MG63 (cell line): Measurements from ENCODE around the gene UBE4B. TPM values are rescaled to one million over a fixed set of nuclear protein-coding genes. Genes with fewer than 3 reads are reported as not detected.
A peak's percentile ranks its signal among the peaks of the same experiment; 100 is the strongest.
"Not testable (repeated sequence)": the region's sequence is repeated elsewhere in the genome, so short reads cannot be mapped to it uniquely, and the experiment has no call there.

ENCODE experiments used
- DNase-seq: peaks from one replicate; pipeline ENCODE4 v3.0.0-alpha.2; 2020
- H3K27me3 ChIP-seq: fragments of 250-450 bp; sonication (Bioruptor Pico); 2 replicates; pipeline ENCODE4 v1.5.1; 2020; ENCODE audit warnings: mild to moderate bottlenecking, moderate library complexity
- H3K36me3 ChIP-seq: fragments of 250-450 bp; sonication (Bioruptor Pico); 2 replicates; pipeline ENCODE4 v1.5.1; 2020; ENCODE audit warnings: mild to moderate bottlenecking, moderate library complexity
- H3K4me3 ChIP-seq: fragments of 250-450 bp; sonication (Bioruptor Pico); 2 replicates; pipeline ENCODE4 v1.5.1; 2020; ENCODE audit warnings: mild to moderate bottlenecking, moderate library complexity
- H3K9me3 ChIP-seq: fragments of 250-450 bp; sonication (Bioruptor Pico); 2 replicates; pipeline ENCODE4 v1.5.1; 2020; ENCODE audit warnings: mild to moderate bottlenecking, moderate library complexity
- total RNA-seq: library from RNA; depleted of rRNA; stranded (reverse); fragments of >200 nt; shearing (Covaris generic); gene quantifications from 2 replicates; pipeline ENCODE4 v1.2.3, GENCODE V29; 2014; ENCODE audit warnings: low replicate concordance

Gene UBE4B
- total RNA-seq, 1 experiment from 2014 or later = 13.5 TPM

DNA sequence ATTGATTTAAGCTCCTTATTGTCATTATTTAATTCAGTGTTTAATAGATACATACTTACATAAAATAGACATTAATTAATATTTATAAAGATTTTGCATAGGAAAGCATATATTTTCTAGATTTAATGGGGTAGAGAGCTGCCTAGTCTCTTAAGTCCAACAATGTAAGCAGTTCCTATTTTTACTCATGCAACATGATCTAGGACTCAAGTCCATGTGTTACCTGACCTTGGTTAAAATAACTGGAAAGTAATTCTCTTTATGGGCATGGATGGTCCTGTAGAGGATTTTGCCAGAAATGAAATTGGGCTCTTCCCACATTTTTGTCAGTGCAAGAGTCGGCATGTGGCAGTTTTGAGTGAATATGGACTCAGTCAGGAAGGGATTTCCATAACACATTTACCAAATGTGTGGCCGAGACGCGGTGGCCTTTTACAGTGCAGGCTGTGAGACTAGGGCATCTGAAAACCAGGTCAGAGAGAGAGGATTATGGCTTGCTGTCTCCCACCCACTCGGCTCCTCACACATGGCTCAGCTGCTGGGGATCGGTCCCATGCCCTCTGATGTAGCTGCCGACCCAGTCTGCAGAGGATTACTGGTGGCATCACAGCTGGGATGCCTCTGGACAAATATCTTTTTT is 171.4 kb downstream of the UBE4B start:
- H3K36me3 ChIP-seq = no peaks in the 10 kb centered on the region
- H3K27me3 ChIP-seq = no peaks in the 10 kb centered on the region
- no peaks in the 10 kb centered on the region for H3K9me3 ChIP-seq
- no peak for DNase-seq
- no peak overlapping the region for H3K4me3 ChIP-seq

DNA sequence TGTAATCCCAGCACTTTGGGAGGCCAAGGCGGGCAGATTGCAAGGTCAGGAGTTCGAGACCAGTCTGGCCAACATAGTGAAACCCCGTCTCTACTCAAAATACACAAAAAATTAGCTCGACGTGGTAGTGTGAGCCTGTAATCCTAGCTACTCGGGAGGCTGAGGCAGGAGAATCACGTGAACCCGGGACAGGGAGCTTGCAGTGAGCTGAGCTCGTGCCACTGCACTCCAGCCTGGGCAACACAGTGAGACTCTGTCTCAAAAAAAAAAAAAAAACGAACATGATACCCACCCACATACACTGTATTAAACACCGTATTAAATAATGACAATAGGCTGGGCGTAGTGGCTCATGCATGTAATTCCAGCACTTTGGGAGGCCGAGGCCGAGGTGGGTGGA is 172.4 kb downstream of the UBE4B start:
- not testable (repeated sequence) for H3K36me3 ChIP-seq, H3K27me3 ChIP-seq, DNase-seq, H3K9me3 ChIP-seq, H3K4me3 ChIP-seq

DNA sequence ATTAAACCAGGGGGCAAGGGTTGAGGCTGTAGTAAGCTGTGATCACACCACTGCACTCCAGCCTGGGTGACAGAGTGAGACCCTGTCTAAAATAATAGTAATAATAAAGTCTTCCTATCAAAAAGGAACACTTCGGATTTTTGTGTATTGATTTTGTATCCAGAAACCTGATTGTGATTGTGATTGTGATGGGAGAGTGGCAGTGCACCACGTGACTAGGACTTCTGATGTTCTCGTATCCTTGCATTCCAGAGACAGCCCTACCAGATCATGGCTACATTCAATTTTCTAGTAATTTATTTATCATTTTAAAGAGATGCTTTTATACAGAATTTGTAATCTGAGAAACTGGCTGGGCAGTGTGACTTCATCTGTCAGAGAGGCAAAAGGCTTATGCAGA is 175.1 kb downstream of the UBE4B start:
- no peaks in the 10 kb centered on the region for H3K9me3 ChIP-seq
- no peaks in the 10 kb centered on the region for H3K27me3 ChIP-seq
- peaks cover 7% of the 10 kb centered on the region; the same call in 1 of the 2 replicates for H3K36me3 ChIP-seq
- H3K4me3 ChIP-seq = no peak overlapping the region
- DNase-seq = no peak

DNA sequence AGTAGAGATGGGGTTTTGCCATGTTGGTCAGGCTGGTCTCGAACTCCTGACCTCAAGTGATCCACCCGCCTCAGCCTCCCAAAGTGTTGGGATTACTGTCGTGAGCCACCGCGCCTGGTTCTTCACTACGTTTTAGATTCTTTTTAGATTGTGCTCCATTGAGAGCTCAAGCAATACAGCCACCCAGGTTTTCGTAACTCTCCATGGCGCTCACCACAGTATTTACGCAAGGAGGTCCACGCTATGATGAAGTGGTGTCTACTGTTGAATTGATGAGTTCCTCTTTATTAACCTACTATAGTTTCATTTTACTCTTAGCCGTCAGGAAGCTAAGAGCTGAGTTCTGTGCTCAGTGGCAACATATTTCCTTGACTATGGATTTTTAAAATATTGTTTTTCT is 175.8 kb downstream of the UBE4B start:
- no peaks in the 10 kb centered on the region for H3K27me3 ChIP-seq
- DNase-seq = no peak
- no peaks in the 10 kb centered on the region for H3K9me3 ChIP-seq
- no peak overlapping the region for H3K4me3 ChIP-seq
- H3K36me3 ChIP-seq = peaks cover 7% of the 10 kb centered on the region; the same call in 1 of the 2 replicates

DNA sequence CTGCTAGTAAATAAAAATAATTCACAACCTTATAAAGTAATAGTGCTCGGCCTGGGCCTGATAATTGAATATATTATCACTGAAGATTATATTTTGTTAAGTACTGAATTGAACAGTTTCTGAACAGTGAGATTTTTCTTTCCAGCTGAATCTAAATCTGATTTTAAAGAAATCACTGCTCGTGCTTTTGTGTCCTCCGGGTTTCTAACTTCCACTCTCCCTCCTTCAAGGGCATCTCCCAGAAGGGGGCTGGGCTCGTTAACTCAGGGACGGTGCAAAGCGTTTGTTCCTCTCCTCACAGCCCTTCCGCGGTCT is 176.8 kb downstream of the UBE4B start:
- Histone ChIP-seq H3K27me3 (no peaks in the 10 kb centered on the region), H3K36me3 (peaks cover 7% of the 10 kb centered on the region; the same call in 1 of the 2 replicates), H3K4me3 (peak overlapping the region; percentile 80), H3K9me3 (no peaks in the 10 kb centered on the region)
- DNase-seq = no peak

DNA sequence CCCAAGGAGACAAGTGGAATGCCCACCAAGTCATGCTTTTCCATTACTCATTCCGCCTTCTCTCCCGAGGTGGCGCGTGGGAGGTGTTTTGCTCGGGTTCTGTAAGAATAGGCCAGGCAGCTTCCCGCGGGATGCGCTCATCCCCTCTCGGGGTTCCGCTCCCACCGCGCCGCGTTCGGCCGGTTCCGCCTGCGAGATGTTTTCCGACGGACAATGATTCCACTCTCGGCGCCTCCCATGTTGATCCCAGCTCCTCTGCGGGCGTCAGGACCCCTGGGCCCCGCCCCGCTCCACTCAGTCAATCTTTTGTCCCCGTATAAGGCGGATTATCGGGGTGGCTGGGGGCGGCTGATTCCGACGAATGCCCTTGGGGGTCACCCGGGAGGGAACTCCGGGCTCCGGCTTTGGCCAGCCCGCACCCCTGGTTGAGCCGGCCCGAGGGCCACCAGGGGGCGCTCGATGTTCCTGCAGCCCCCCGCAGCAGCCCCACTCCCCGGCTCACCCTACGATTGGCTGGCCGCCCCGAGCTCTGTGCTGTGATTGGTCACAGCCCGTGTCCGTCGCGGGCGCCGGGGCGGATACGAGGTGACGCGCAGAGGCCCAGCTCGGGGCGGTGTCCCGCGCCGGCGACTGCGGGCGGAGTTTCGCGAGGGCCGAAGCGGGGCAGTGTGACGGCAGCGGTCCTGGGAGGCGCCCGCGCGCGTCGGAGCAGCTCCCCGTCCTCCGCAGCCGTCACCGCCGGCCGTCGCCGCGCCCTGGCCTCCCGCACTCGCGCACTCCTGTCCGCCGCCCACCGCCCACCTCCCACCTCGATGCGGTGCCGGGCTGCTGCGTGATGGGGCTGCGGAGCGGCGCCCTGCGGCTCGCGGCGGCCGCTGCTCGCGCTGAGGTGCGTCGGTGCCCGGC is 177.4 kb downstream of the UBE4B start, which contains the start of gene KIF1B:
TSS of gene KIF1B (plus strand) at position 666 of the 906 bp plus-strand sequence. CDS start 21,759 bp downstream, outside the sequence.
- peak; percentile 98 for DNase-seq

DNA sequence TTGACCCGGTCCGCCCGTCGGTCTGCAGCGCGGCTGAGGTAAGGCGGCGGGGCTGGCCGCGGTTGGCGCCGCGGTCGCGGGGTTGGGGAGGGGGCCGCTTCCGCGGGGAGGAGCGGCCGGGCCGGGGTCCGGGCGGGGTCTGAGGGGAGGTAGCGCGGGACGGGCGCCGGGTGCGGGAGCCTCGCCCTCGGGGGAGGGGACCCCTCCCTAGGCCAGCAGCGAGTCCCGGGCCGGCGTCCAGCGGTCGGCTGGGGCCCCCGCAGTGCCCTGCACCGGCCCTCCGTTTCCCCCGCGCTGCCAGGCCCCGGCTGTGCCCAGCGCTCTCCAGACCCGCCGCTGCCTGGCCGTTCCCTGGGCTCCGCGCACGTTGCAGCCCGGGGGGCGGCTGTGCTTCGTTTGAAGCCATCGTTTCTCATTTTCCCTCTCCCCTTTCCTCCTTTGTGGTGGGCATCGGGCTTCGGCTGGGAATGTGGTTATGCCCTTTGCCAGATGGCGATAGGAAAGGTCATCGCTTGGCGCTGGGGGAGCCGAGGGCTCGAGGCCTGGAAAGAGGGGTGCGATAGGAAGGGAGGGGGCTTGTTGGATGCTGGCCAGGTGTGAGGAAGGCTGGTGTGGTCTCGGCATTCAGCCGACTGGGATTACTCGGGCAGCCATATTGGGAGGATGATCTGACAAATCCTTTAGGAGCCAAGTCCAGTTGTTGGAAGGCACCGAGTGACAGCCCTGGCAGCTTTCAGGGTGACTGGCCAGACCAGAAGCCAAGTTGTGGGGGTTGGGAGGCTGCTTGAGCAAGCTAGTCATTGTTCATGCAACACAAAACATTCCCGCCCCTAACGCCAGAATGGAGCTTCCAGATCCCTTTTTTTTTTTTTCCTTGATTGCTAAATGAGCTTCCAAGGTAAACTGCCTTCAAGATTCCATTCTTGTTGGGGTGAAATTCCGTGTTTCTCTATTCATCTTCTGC is 178.4 kb downstream of the UBE4B start:
- Histone ChIP-seq H3K36me3 (peaks cover 7% of the 10 kb centered on the region; the same call in 1 of the 2 replicates), H3K4me3 (peak overlapping the region; percentile 80)
- peak; percentile 98 for DNase-seq

More for the DNA sequence above, 177.4 kb downstream of the UBE4B start, which contains the start of gene KIF1B:
- Histone ChIP-seq H3K4me3 (peak within 1 kb of the TSS; percentile 80), H3K27me3 (no peaks in the 10 kb centered on the region), H3K9me3 (no peaks in the 10 kb centered on the region), H3K36me3 (peaks cover 7% of the 10 kb centered on the region; the same call in 1 of the 2 replicates)

DNA sequence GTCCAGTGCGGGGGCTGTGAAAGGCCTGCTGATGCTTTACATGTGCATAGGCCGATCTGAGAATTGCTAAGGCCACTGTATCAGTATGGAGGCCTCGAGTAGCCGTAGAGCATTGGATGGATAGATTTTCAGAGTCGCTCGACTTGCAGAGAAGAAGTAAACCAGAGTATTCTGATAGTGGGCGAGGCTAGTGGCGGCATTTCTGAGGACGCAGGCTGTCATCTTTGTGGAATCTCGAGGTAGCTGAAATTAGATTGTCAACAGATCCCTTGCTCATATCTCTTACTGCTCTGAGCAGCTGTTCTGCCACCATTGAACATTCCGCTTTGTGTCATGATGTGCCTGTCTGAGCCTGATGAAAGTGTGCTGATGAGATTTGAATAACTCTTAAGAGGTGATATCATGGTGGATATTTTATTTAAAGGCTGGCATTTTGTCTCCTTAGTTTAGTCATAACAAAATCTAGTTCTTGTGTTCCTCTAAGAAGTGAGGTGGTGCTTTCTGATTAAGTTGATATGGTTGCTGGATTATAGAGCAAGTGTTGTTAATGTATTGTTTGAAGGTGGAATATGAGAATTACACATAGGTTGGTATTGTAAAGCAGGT is 179.2 kb downstream of the UBE4B start:
- DNase-seq = no peak
- Histone ChIP-seq H3K9me3 (no peaks in the 10 kb centered on the region), H3K36me3 (peaks cover 7% of the 10 kb centered on the region; the same call in 1 of the 2 replicates), H3K27me3 (no peaks in the 10 kb centered on the region), H3K4me3 (peak overlapping the region; percentile 80)

More for the DNA sequence above, 178.4 kb downstream of the UBE4B start:
- no peaks in the 10 kb centered on the region for H3K27me3 ChIP-seq
- no peaks in the 10 kb centered on the region for H3K9me3 ChIP-seq

DNA sequence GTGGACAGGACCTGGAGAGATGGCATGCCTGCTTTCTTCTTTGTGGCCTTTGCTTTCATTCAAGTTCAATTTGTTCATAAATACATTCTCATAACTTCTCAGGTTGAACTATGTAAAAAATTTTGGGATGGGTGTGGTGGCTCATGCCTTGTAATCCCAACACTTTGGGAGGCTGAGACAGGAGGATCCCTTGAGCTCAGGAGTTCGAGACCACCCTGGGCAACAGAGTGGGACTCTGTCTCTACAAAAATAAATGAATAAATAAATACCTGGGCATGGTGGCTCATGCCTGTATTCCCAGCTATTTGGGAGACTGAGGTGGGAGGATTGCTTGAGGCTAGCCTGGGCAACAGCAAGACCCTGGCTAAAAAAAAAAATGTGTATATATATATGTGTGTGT is 179.7 kb downstream of the UBE4B start:
- no peak for DNase-seq
- no peaks in the 10 kb centered on the region for H3K9me3 ChIP-seq
- H3K27me3 ChIP-seq = no peaks in the 10 kb centered on the region
- H3K4me3 ChIP-seq = peak overlapping the region; percentile 80
- peaks cover 7% of the 10 kb centered on the region; the same call in 1 of the 2 replicates for H3K36me3 ChIP-seq

DNA sequence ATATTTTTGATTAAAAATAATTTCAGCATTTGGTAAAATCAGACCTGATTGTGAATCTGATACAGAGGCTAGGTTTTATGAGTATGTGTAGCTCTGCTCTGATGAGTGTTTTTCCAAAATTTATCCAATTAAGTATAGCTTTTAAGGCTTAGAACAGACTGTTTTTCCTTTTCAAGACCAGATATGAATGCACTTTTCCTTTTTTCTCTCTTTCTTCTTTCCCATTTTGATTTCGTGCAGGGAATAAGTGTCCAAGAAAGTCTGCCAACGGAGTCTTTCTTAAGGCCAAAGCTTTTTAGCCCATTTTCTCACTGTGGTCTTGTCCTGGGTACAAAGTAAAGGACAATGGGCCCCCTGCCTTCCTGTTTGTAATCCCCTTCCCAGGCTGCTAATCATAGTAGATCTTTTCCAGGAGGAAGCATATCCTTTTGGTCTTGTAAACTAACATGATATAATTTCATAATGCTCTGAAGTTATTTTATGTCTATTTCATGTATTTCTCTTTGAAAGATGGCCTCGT is 180.5 kb downstream of the UBE4B start:
- 0 out of 2 replicates have a peak overlapping the region, but pooled peaks have one; percentile 2 for H3K4me3 ChIP-seq
- DNase-seq = no peak
- no peaks in the 10 kb centered on the region for H3K27me3 ChIP-seq
- H3K36me3 ChIP-seq = peaks cover 7% of the 10 kb centered on the region; the same call in 1 of the 2 replicates
- H3K9me3 ChIP-seq = no peaks in the 10 kb centered on the region

DNA sequence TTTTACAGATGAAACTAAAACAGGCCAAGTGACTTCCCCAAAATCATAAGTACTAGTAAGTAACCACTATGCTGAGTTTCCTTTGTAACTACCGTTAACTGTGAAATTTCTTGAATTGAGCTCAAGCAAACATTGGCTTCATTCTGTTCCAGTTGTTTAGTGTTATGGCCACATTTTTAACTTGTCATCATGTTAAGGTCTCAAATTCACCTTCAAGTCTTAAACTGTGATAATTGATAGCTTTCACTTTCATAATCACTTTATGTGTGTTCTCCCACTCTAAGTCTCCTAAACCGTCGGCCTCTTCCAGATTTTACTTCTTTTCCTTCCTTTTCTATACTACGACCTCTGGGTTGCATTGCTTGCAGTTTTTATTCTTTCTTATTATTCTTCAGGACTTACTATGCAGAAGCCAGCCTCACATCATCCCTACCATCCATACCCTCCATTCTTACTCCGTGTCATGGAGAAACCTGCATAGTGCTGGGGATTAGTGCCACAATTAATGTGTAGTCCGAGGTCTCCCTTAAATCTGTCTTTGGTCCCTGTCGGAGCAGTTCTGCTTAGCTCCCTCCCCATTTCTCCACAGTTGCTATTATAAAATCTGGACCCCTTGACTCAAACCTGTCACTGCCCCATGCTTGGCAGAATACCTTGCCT is 183.5 kb downstream of the UBE4B start:
- Histone ChIP-seq H3K4me3 (no peak overlapping the region), H3K27me3 (no peaks in the 10 kb centered on the region)

DNA sequence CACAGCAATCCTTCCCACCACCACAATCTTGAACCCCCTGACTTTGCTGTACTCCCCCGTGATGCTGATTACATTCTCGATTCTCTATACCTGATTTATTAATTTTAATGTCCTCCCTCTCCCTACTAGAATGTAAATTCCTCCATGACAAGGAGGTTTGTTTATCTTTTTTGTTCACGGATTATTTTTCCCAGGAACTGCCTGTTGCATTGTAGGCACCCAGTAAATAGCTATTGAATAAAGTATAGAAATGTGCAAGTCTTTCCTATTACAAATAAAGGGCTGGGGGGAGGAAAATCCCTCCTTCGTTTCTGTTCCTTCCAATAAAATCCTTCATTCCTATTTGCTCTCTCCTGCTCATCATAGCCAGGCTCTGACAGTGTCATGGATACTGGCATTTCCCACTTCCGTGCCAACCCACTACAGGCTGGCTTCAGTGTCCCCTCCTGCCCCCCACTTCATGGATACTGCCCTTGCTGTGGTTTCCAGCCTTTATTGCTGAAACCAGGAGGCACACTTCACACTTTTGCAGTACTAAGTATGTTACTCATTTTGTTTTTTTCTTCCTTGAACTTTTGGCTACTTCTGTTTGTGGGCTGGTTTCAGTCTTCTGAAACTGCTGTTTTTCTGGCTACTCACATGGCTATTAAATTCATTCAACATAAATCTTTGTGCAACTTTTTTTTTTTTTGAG is 185.1 kb downstream of the UBE4B start:
- Histone ChIP-seq H3K4me3 (no peak overlapping the region), H3K27me3 (no peaks in the 10 kb centered on the region), H3K36me3 (peaks cover 2% of the 10 kb centered on the region; the same call in 1 of the 2 replicates), H3K9me3 (no peaks in the 10 kb centered on the region)
- DNase-seq = peak; percentile 58

More for the DNA sequence above, 183.5 kb downstream of the UBE4B start:
- H3K9me3 ChIP-seq = no peaks in the 10 kb centered on the region
- DNase-seq = no peak
- peaks cover 9% of the 10 kb centered on the region for H3K36me3 ChIP-seq

DNA sequence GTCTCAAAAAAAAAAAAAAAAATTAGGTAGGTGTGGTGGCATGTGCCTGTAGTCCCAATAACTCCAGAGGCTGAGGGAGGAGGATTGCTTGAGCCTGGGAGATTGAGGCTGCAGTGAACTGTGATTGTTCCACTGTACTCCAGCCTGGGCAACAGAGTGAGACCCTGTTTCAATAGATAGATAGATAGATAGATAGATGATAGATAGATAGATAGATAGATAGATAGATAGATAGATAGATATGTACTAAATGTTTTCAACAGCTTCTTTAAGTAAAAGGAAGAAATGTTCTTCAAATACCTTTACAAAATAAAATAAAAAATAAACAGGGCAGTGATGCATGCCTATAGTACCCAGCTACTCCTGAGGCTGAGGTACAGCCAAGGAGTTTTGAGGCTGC is 187.4 kb downstream of the UBE4B start:
- DNase-seq = no peak
- H3K9me3 ChIP-seq = peaks cover 2% of the 10 kb centered on the region; the same call in 1 of the 2 replicates
- H3K27me3 ChIP-seq = no peaks in the 10 kb centered on the region
- H3K4me3 ChIP-seq = no peak overlapping the region
- H3K36me3 ChIP-seq = peaks cover 11% of the 10 kb centered on the region; the same call in 1 of the 2 replicates

DNA sequence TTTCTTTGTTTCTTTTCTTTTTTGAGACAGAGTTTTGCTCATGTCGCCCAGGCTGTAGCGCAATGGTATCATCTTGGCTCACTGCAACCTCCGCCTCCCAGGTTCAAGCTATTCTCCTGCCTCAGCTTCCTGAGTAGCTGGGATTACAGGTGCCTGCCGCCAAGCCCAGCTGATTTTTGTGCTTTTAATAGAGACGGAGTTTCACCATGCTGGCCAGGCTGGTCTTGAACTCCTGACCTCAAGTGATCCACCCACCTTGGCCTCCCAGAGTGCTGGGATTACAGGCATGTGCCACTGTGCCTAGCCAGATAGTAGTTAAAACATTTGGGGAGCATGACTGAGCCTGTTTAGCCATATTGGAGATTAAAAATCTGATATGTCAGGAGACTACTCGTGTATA is 187.9 kb downstream of the UBE4B start:
- not testable (repeated sequence) for H3K9me3 ChIP-seq, H3K27me3 ChIP-seq, H3K4me3 ChIP-seq, DNase-seq
- peaks cover 11% of the 10 kb centered on the region; the same call in 1 of the 2 replicates for H3K36me3 ChIP-seq

DNA sequence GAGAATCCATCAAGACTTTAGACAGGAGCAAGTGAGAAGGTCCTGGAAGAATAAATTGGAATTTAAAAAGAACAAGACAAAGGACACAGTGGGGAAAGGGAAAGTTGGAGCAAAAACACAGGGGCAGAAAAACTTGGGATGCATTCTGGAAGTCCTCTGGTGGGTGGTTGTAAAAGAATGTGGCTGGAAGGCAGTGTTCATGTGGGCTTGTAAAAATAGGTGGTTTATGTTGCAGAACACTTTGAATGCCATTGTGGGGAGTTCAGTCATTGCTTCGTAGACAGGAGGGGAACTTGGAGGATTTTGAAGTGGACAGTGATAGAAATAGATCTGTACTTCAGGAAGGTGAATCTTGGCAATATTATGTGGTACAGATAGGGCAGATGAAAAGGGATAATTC is 192.8 kb downstream of the UBE4B start:
- Histone ChIP-seq H3K27me3 (no peaks in the 10 kb centered on the region), H3K36me3 (peaks cover 10% of the 10 kb centered on the region; the same call in 1 of the 2 replicates), H3K4me3 (no peak overlapping the region), H3K9me3 (peaks cover 2% of the 10 kb centered on the region; the same call in 1 of the 2 replicates)
- DNase-seq = no peak
